GM21576 (cell line): ENCODE measurements around the gene ATXN1.
A peak's percentile ranks its signal among the peaks of the same experiment; 100 is the strongest.

Source experiments
- ATAC-seq: cut with Tn5 transposase; IDR thresholded peaks from one replicate; pipeline ENCODE4 v1.9.1; 2021; ENCODE audit warnings: mild to moderate bottlenecking, moderate library complexity; ENCODE audit not compliant: unreplicated experiment

ATXN1 gene

DNA sequence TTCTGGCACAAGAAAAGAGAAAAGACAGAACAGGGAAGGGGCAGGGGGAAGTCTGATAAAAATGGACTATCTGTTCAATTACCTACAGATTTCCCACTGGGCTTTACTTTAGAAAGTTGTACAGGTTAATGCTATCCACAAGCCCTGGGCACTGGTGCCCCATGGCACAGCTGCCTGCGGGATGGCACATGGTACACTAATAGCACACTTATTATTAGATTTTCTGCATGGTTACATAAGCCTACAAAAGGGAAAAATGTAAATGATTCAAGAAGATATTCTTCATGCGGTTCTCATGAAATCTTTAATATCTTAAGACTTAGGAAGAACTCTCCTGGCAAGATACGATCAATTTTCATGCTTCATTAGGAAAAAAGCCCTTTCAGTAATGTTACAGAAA lies 385.4 kb downstream of the ATXN1 start:
- no peak for ATAC-seq

DNA sequence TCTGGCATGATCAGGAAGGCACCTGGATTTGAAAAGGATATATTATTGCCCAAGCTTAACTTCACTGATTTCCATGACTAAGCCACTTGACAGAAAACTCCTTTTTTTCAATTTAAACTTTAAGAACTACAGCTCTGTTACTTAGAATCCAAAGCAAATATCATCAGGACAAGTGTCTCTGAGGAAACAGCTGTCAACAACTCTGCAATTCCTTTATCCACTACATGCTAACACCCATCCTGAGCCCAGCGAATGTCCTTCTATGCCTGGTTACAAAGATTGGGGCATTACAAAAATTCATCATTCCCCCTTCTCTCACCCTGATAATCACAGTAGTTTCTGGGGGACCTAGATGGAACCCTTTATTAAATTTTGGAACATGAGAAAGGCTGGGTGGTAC lies 386.1 kb downstream of the ATXN1 start:
- no peak for ATAC-seq

DNA sequence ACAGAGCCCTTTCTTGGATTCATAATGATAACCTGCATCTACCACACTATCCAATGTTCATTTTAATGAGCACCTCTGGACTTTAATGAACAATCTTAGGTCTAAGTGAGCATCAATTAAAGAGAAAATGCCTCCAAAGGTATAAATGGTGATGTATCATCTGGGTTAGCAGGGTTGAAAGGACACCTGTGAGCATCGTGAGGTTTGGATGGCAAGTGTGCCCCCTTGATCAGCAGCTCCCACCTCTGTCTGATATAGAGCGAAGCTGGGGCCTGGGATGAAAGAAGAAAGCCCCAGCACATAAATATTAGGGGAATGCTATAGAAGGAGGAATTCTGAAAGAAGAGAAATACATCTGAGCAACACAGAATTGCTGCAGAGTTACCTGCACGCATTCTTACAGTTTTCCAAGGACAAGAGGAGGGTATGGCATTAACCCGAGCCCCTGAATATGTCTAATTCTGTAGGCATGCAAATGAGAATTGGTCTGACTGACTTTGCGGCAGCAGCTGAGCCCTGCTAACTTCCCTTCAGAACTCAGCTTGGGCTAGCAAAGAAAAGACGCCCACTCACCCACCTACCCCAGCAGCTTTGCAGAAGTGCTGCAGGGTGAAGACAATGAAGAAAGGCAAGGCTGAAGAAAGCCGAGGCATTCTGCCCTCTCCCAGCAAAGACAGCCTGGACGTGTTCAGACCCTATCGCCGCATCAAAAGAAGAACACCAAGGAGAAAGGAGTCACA lies 386.6 kb downstream of the ATXN1 start:
- ATAC-seq: peak; percentile 55

DNA sequence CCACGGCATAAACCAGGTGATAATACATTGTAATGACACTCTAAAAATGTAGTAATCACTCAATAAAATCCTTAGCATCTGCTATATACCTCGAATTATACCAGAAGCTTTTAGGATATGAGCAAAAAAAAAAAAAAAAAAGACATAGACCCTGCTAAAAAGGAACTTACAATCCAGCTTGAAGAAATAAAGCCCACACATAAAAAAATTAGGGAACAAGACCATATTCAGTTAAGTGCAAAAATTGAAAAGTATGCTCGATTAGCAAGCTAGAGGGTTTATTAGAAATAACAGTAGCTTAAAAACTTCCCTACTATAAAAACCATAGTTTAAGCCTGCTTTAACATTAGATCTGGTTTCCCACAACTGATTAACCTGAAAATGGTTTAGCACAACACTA lies 387.2 kb downstream of the ATXN1 start:
- no peak for ATAC-seq

DNA sequence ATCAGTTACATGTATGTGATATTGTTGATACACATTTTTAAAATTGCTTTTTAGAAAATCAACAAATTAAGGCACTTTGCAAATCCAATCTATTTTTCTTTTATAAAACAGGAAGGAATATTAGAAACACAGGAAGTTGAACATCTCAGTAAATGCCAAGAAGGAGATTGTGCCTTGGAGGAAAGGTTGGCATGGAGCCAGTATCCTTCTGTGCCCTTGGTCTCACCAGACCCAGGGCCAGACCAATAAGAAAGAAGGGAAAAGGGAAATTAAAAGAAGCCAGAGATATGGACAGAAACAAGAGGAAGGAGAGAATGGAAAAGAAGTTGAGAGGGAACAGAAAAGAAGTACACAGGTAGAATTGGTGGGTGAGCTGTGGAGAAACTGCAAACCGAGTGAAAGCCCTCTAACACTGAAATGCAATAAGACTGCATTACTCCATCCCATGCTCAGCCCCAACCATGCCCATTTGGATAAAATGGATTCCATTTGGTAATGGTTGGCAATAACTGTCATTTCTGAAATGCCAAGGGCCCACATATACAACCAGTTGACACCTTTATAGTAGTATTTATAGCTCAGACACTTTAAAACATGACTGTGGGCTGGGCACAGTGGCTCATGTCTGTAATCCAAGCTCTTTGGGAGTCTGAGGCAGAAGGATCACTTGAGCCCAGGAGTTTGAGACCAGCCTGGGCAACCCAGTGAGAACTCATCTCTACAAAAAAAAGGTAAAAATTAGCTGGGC lies 389.1 kb downstream of the ATXN1 start:
- no peak for ATAC-seq

DNA sequence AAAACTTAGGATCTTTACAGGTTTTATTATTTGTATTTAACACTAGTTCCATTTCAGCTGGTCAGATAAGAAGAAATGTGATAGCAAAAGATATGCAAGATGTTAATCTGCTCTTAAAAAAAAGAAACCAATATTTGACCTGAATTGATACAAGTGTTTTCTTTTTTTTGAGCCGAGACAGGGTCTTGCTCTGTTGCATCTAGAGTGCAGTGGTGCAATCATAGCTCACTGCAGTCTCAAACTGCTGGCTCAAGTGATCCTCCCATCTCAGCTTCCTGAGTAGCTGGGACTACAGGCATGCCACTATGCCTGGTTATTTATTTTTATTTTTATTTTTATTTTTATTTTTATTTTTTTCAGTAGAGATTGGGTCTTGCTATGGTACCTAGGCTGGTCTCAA lies 389.9 kb downstream of the ATXN1 start:
- ATAC-seq: no peak

DNA sequence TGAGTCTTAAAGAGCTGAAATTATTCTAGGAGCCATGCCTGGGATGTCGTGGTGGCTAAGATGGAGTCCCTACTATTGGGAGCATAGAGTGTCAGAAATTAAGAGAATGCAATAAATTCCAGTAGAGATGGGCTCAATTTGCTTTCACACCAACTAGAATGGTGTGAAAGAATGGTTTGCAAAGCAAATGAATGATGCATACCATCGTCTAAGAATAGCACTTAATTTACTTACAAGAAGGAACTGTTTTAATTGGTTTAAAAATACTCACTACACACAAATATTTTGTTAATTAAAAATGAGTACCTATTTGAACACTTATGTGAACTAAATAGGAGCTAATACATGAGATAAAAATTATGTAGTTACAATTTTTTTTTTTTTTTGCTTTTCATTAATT lies 390.3 kb downstream of the ATXN1 start:
- ATAC-seq: no peak

DNA sequence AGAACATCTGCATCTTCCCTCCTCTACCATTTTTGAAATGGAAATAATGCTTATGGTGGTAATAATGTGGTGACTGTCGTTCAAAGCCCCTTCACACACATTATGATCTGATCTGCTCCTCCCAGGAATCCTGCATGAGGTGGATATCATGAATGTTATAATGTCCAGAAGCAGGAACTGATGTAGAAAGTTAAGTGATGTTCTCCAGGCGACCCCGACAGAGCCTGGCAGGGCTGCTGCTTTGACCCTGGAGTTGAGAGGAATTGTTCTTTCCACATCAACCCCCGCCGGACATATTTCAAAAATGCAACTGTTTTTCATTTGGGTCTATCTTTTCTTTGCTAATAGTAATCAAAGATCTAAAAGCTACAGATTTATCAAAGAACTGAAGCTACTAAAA lies 391.3 kb downstream of the ATXN1 start:
- ATAC-seq: no peak

DNA sequence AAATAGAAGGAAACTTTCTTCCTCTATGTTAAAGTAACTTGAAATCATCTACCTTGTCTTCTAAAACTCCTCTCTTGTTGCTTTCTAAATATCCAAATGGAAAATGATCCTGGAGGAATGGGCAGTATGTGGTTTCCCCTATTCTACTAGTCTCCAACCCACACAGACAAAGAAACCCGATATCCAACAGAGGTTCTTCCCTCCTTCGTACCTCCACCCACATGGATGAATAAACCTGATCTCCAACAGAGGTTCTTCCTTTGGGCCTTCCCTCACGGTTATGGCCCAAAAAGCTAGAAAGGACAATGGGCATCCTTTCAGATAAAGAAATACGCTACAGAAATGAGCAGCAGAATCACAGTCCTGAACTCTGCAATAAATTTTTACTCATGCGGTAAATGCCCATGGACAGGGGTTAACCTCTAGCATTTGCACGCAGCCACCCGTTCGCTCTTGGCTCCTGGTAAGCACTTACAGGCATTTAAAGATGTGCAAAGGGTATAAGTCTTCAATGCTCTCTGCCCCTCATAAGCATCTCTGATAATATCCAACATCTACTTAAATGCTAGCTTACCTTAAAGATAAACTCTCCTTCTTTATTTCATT lies 392.0 kb downstream of the ATXN1 start:
- ATAC-seq: no peak

DNA sequence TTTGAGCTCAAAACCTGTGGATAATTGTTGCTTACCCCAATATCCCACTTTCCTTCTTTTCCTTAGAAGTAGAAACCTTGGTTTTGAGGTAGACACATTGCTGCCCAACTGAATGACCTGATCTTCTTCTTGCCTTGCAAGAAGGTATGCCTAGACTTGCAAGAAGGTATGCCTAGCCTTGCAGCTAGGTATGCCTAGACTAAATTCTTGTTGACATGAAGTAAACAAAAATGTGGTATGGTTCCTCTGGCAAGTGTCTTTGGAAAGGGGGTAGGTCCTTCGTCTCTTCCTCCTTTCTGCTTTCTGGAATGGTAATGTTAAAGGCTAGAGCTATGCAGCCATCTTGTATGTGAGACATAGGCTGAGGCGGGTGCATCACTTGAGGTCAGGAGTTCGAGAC lies 393.7 kb downstream of the ATXN1 start:
- ATAC-seq: no peak

DNA sequence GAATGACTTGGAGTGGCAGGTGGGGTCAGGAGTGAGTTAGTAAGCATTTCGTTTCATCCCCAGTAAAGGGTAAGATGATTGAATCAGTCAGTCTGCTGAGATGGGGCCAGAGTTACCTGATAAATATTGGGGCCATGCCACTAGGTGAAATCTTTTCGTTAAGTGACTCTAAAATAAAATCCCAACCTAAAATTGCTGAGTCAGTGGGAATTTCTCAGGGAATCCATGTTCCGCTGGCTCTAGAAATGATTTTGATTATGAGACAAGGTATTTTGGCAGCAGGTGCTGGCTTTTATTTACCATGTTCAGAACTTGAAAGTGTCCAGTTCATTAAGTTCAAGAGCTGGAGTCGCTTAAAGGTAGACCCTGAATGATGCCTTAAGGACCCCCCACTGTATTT lies 397.5 kb downstream of the ATXN1 start:
- no peak for ATAC-seq

DNA sequence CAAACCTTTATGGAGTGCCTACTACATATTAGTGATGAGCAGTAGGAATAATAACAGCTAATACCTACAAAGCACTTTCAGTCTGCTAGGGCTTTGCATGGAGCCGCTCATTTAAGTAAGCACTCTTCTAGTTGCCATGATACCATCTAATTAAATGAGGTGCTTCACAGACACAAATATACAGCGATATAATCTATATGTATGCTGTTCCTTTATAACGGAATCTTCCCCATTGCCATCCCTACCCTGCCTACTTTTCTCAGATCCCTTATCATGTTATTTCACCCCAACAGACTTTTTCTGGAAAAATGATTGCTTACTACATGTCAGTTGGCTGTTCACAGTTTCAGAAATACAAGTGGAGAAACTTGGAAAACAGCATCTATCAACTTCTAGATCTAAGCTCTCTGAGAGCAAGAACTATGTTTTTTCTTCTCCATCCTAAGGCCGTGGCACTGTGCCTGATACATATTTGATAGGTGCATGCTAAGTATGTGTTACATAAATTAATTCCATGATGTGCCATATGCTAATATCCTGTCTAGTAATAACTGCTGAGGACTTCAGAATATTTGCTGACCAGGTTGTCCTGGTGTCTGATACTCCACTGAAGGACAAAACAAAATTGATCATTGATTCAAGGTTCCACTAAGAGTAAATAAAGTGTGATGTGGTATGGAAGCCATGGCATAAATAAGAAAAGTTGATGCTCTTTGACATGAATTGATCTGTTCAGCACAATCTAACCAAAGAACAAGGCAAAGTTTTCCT lies 398.3 kb downstream of the ATXN1 start:
- no peak for ATAC-seq

DNA sequence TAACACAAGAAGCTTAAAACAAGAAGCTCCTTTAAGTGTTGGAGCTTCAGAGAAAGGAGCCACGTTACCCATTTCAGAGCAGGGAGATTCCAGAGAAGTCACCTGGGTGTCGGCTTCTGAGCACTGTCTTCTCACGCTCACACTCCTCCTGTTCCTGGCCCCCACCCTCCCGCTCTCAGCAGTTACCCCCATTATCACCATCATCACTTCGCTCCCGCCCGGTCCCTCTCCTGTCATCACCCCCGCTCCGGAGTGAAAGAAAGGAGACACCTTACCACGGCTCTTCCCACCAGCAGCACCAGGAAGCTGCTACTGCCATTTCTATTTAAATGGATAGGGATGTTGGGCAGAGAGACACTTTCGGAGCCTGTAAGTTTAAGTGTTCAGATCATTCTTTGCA lies 399.0 kb downstream of the ATXN1 start:
- ATAC-seq: no peak

DNA sequence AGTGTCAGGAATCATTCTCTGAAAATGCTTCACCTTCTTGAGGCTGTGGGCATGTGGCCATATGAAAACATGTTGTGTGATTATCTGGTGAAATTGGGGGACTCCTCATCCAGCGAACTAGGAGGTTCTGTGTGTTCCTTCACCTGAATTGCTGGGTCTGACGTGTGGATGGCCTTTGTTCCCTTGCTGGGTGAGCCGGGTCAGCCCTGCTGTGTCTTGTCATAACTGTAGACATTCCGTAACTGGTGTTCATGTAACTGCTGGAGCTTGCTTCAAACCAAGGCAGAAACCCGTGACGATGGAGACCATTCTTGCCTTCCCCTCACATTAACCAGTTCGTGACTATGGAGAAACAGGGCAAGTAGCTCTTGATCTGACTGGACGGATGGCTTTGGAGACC lies 399.4 kb downstream of the ATXN1 start:
- no peak for ATAC-seq

DNA sequence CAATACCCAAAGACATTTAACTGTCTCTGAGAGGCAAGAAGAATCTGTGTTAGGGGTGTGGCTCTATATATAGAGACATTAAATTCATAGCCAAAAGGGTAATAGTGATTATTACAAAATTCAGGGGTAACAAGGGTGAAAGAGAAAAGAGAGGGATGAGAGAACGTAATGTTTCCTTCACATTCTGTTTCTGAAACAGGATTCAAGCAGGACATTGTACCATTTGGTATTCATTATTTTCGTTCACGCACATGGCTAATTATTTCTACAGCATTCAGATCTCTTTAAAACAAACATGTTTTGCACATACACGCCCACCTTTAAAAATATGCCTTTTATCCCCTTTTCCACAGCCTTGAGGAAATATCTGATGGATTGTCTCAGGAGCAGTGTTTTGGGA lies 400.1 kb downstream of the ATXN1 start:
- ATAC-seq: no peak

DNA sequence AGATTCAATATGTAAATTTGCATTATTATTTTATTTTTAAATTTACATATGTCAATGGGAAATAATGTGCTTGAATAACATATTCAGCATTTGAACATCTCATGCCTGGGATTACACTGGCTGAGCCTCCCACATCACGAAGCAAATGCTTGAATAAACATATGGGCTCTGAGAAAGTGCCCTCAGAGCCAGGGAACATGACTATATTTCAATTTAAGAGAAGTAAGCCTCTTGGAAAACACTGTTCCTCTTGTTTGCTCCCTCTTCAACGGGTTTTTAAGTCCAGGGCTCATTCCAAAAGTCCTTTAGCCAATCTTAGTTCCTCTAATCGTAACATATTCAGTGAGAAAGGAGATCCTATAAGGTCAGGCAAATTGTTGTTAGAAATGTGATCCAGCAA lies 400.9 kb downstream of the ATXN1 start:
- no peak for ATAC-seq

DNA sequence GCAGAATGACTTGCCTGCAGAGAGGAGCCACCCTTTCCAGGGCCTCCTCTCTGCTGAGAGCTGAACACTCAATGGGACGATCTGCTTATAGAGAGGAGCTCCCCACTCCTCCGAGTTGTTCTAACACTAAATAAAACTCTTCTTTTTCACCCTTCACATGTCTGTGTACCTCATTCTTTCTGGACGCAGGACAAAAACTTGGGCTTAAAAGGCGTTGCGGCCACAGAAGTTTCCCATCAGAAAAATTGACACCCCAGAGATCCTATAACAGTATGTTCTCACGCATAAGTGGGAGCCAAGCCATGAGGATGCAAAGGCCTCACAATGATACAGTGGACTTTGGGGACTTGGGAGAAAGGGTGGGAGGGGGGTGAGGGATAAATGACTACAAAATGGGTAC lies 401.7 kb downstream of the ATXN1 start:
- ATAC-seq: no peak

DNA sequence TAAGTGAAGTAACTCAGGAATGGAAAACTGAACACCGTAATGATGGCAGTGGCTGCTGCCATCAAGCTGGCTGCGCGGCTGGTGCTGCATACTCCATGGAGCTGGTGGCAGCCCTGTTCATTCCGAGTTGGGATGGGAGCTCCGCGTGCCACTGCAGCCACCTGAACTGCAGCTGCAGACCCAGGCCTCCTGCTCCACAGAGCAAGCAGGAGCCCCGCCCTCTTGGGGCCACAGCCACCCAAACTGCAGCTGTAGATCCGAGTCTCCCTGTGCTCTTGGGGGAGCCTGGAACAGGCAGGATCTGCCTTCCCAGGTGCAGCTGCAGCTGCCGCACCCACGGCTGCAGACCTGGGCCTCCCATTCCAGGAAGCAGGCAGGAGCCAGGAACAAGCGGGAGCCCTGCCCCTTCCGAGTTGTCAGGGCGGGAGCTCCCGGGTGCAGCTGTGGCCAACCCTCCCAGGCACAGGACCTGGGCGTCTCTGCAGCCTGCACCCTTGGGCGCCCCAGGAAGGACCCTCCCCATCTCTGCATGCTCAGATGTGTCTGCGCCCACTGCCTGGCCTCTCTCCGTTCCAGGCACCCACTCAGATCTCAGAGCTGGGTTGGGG lies 402.6 kb downstream of the ATXN1 start:
- no peak for ATAC-seq

DNA sequence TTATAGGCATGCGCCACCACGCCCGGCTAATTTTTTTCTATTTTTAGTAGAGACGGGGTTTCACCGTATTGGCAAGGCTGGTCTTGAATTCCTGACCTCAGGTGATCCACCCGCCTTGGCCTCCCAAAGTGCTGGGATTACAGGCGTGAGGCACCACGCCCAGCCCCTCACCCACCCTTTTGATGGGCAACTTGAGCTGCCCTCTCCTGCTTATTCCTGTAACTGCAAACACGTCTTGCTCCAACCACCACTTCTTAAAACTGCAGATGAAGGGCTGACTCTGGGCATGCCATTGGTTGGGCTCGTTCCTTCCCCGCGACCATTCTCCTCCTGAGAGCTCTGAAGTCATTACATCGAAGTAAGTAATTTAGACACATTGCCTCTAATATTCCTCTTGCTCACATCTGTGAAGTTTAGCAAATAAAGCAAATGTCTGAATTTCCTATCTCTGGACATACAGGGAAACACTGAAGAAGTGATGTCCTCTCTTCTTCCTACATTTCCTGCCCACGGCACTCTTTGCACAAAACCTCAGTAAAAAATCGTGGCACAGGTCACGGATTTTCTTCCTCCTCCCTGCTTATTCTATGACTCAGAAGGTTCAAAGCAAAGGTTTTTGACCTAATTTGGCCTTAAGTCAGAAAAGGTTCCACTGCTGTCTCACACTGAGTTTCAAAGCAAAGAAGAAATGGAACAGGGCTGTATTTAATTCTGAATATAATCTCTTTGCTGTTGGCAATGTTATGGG lies 405.4 kb downstream of the ATXN1 start:
- no peak for ATAC-seq

DNA sequence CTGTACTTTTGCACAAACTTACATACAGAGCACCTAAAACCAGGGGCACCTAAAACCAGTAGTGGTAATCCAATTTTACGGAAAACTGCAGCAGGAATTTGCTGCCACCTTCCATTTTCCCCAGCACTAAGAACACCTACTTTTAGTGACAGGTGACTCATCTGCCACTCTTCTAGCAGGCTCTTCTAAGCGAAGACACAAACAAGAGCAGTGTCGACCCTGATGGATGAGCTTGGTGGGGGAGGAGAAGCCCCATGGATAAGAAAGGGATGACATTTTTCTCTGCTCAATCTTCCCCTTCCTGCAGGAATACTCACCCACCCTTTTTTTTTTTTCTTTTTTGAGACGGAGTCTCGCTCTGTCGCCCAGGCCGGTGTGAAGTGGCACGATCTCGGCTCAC lies 406.0 kb downstream of the ATXN1 start:
- ATAC-seq: no peak
